ENCODE measurements around the gene IDI1. TPM values are rescaled to one million over a fixed set of nuclear protein-coding genes. Genes with fewer than 3 reads are reported as not detected.
A peak's percentile ranks its signal among the peaks of the same experiment; 100 is the strongest.

The IDI1 gene
- total RNA-seq, 1 experiment from 2014 or later: 44.7 TPM

GRCh38 chr10:1083581-1083980 lies 34.7 kb upstream of the IDI1 start:
- H3K79me1 ChIP-seq (ENCODE audit: insufficient read depth, low read depth, low read length, poor library complexity, severe bottlenecking): no peaks in the 10 kb centered on the region
- H3K4me1 ChIP-seq (ENCODE audit: insufficient read depth, low read length): no peaks in the 10 kb centered on the region
- H3K4me2 ChIP-seq (ENCODE audit: insufficient read depth, insufficient read length, low read length): no peak overlapping the region
- no peak overlapping the region for H3K27ac ChIP-seq (ENCODE audit: insufficient read length, low read depth, low read length)
- no peak overlapping the region for H3K4ac ChIP-seq (ENCODE audit: low read depth, low read length)
- H3K27me3 Mint-ChIP-seq (ENCODE audit: low read depth): no peaks in the 10 kb centered on the region
- H2BK15ac ChIP-seq (ENCODE audit: low read depth, low read length): no peak overlapping the region
- no peak overlapping the region for H2BK5ac ChIP-seq (ENCODE audit: insufficient read length, low read length)
- TF ChIP-seq, protein P1, sequence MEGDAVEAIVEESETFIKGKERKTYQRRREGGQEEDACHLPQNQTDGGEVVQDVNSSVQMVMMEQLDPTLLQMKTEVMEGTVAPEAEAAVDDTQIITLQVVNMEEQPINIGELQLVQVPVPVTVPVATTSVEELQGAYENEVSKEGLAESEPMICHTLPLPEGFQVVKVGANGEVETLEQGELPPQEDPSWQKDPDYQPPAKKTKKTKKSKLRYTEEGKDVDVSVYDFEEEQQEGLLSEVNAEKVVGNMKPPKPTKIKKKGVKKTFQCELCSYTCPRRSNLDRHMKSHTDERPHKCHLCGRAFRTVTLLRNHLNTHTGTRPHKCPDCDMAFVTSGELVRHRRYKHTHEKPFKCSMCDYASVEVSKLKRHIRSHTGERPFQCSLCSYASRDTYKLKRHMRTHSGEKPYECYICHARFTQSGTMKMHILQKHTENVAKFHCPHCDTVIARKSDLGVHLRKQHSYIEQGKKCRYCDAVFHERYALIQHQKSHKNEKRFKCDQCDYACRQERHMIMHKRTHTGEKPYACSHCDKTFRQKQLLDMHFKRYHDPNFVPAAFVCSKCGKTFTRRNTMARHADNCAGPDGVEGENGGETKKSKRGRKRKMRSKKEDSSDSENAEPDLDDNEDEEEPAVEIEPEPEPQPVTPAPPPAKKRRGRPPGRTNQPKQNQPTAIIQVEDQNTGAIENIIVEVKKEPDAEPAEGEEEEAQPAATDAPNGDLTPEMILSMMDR (conservative IDR thresholded peaks at IDR 0.05): no peak
- H3K27me3 ChIP-seq (ENCODE audit: insufficient read depth, low read length): no peaks in the 10 kb centered on the region
- no peak overlapping the region for H4K5ac ChIP-seq (ENCODE audit: insufficient read length, low read depth, low read length)
- no peaks in the 10 kb centered on the region for H3K79me2 ChIP-seq (ENCODE audit: insufficient read depth, low read length)
- no peak overlapping the region for H3T11ph ChIP-seq (ENCODE audit: low read length)
- H3K23ac ChIP-seq (ENCODE audit: insufficient read length, low read depth, low read length): no peak overlapping the region
- H3K9me3 Mint-ChIP-seq: no peaks in the 10 kb centered on the region; a peak in 1 of 5 replicates
- no peak overlapping the region for H2AK5ac ChIP-seq (ENCODE audit: insufficient read length, low read length)
- H3K9me3 ChIP-seq (ENCODE audit: control insufficient read depth, low read depth, low read length): no peaks in the 10 kb centered on the region
- H3K18ac ChIP-seq (ENCODE audit: insufficient read length, low read depth, low read length): no peak overlapping the region
- H4K20me1 ChIP-seq (ENCODE audit: control insufficient read depth, insufficient read depth, insufficient read length): no peaks in the 10 kb centered on the region
- no peak overlapping the region for H3K56ac ChIP-seq (ENCODE audit: insufficient read length, low read depth, low read length)
- H3K4me3 Mint-ChIP-seq: no peak overlapping the region
- no peak overlapping the region for H2AFZ ChIP-seq (ENCODE audit: low read length)
- no peaks in the 10 kb centered on the region for H3K4me1 Mint-ChIP-seq
- H3K14ac ChIP-seq (ENCODE audit: insufficient read depth, low read length): no peak overlapping the region
- H3K36me3 Mint-ChIP-seq (ENCODE audit: insufficient read depth in 1 of 3, low read depth in 3 of 3): peaks cover 15 to 68% (median 46%) of the 10 kb centered on the region in 3 experiments; a peak in 6 of 7 replicates
- H3K23me2 ChIP-seq (ENCODE audit: insufficient read length, low read depth, low read length, poor library complexity, severe bottlenecking): no peaks in the 10 kb centered on the region
- H4K8ac ChIP-seq (replicated peaks; ENCODE audit: insufficient read length, low read depth, low read length): no peak overlapping the region
- no peak for DNase-seq
- peak overlapping the region in 1 of 3 experiments; percentile 71; a peak in 2 of 7 replicates for H3K27ac Mint-ChIP-seq
- no peak overlapping the region for H3K9ac ChIP-seq (ENCODE audit: extremely low read depth, insufficient read length, low read length)
- H2BK120ac ChIP-seq (ENCODE audit: low read depth, low read length, poor library complexity, severe bottlenecking): no peak overlapping the region
- no CpG with 5 or more reads among the region's 17 CpGs for WGBS (ENCODE audit: extremely low coverage, insufficient read length, low lambda C conversion rate)
- H2BK12ac ChIP-seq (ENCODE audit: insufficient read length, low read depth, low read length): no peak overlapping the region
- no peak overlapping the region for H2BK20ac ChIP-seq (ENCODE audit: low read depth, low read length, poor library complexity, severe bottlenecking)
- no peak overlapping the region for H4K91ac ChIP-seq (ENCODE audit: insufficient read length, low read depth, low read length)

Measured in H9 (cell line).